Left forelimb (tissue), 1 donor: Measurements from ENCODE around the gene ZIC5.
A peak's percentile ranks its signal among the peaks of the same experiment; 100 is the strongest.

Source experiments
- DNase-seq: peaks from one replicate; pipeline ENCODE4 v3.0.0-alpha.2; 2018; ENCODE audit warnings: low spot score

Gene ZIC5

GRCh38 chr13:99987154-99988019, 15.8 kb upstream of the ZIC5 start:
- DNase-seq: peak; percentile 53

GRCh38 chr13:99986741-99987140, 15.2 kb upstream of the ZIC5 start:
- no peak for DNase-seq

GRCh38 chr13:99985886-99986527, 14.4 kb upstream of the ZIC5 start:
- DNase-seq: no peak

- no peak for DNase-seq
These were observed 13.8 kb upstream of the ZIC5 start for GRCh38 chr13:99985241-99985874.

GRCh38 chr13:99984461-99985240, 13.1 kb upstream of the ZIC5 start:
- DNase-seq: peak; percentile 64

GRCh38 chr13:99983499-99984401, 12.2 kb upstream of the ZIC5 start:
- peak; percentile 64 for DNase-seq

GRCh38 chr13:99982731-99983498, 11.3 kb upstream of the ZIC5 start:
- peak; percentile 65 for DNase-seq

- peak; percentile 64 for DNase-seq
These were observed 10.6 kb upstream of the ZIC5 start for GRCh38 chr13:99982036-99982730.

GRCh38 chr13:99981735-99982035, 10.1 kb upstream of the ZIC5 start, which contains the start of gene ZIC2:
TSS of gene ZIC2 (plus strand) at chr13:99981784. CDS start at chr13:99982065, 281 bp downstream.
- no peak for DNase-seq

- DNase-seq: peak; percentile 65
These were observed 9.5 kb upstream of the ZIC5 start for GRCh38 chr13:99980824-99981734.

GRCh38 chr13:99980201-99980823, 8.7 kb upstream of the ZIC5 start:
- DNase-seq: peak; percentile 75

GRCh38 chr13:99979453-99980200, 8.1 kb upstream of the ZIC5 start:
- peak; percentile 62 for DNase-seq

GRCh38 chr13:99978799-99979452, 7.4 kb upstream of the ZIC5 start:
- peak; percentile 68 for DNase-seq

- DNase-seq: peak; percentile 64
These were observed 6.6 kb upstream of the ZIC5 start for GRCh38 chr13:99977912-99978798.

- DNase-seq: peak; percentile 28
These were observed 5.9 kb upstream of the ZIC5 start for GRCh38 chr13:99977334-99977911.
